Kidney glomerular epithelial cell (primary cell): ENCODE data around the gene CYB561D2.

ENCODE experiments used
- DNase-seq: peaks from one replicate; lab custom pipeline; 2025; lab: John Stamatoyannopoulos, UW

Gene CYB561D2

GRCh38 chr3:50365842-50366220, 15.2 kb downstream of the CYB561D2 start:
- DNase-seq = no peak

- no peak for DNase-seq
Measured at GRCh38 chr3:50369012-50369670, 18.5 kb downstream of the CYB561D2 start.

GRCh38 chr3:50370594-50370993, 19.9 kb downstream of the CYB561D2 start:
- DNase-seq = no peak

GRCh38 chr3:50371133-50371685, 20.5 kb downstream of the CYB561D2 start:
- no peak for DNase-seq

- DNase-seq = no peak
Measured at GRCh38 chr3:50372349-50372748, 21.7 kb downstream of the CYB561D2 start.

GRCh38 chr3:50373146-50374051, 22.7 kb downstream of the CYB561D2 start:
- DNase-seq = no peak

GRCh38 chr3:50374363-50375257, 23.9 kb downstream of the CYB561D2 start:
- DNase-seq = no peak

GRCh38 chr3:50375258-50375931, 24.7 kb downstream of the CYB561D2 start:
- no peak for DNase-seq

GRCh38 chr3:50378024-50378423, 27.4 kb downstream of the CYB561D2 start:
- DNase-seq = no peak

- DNase-seq = no peak
Measured at GRCh38 chr3:50378757-50379156, 28.1 kb downstream of the CYB561D2 start.

GRCh38 chr3:50380405-50381085, 29.9 kb downstream of the CYB561D2 start:
- no peak for DNase-seq

- DNase-seq = no peak
Measured at GRCh38 chr3:50381383-50381782, 30.7 kb downstream of the CYB561D2 start.

GRCh38 chr3:50382722-50383121, 32.1 kb downstream of the CYB561D2 start:
- no peak for DNase-seq

GRCh38 chr3:50383750-50384149, 33.1 kb downstream of the CYB561D2 start:
- DNase-seq = no peak

- DNase-seq = no peak
Measured at GRCh38 chr3:50385754-50386153, 35.1 kb downstream of the CYB561D2 start.

- DNase-seq = no peak
Measured at GRCh38 chr3:50388016-50388719, 37.5 kb downstream of the CYB561D2 start.

GRCh38 chr3:50388720-50389413, 38.2 kb downstream of the CYB561D2 start:
- no peak for DNase-seq

- no peak for DNase-seq
Measured at GRCh38 chr3:50389414-50389767, 38.7 kb downstream of the CYB561D2 start.

GRCh38 chr3:50390508-50391224, 40.0 kb downstream of the CYB561D2 start:
- no peak for DNase-seq
